GM18951 (cell line): Measurements from ENCODE around the gene SLX1A.
"Not testable (repeated sequence)": the region's sequence is repeated elsewhere in the genome, so short reads cannot be mapped to it uniquely, and the experiment has no call there.

Source experiments
- POLR2A ChIP-seq: IDR thresholded peaks from 4 replicates; pipeline ENCODE4 v1.6.1; 2011; ENCODE audit warnings: mild to moderate bottlenecking; ENCODE audit not compliant: insufficient read length, insufficient read depth; ENCODE audit errors: extremely low read depth
- in situ Hi-C: fragments of 300-500 bp; cut with MboI; formaldehyde crosslinking; loops from one replicate; pipeline ENCODE4 v1.12.0; 2022; ENCODE audit warnings: low sequenced_read_pairs, mixed read lengths, inconsistent platforms; ENCODE audit not compliant: unreplicated experiment

Gene SLX1A

GRCh38 chr16:30193615-30194014 lies at the start of gene SLX1A, which contains the start of gene BOLA2B:
TSS of gene SLX1A (plus strand) at chr16:30193875. CDS start at chr16:30194085, 210 bp downstream.
TSS of gene BOLA2B (minus strand) at chr16:30193666. CDS start at chr16:30193595, 71 bp downstream.
- in situ Hi-C loops = not testable (repeated sequence)

- in situ Hi-C loops = no loop called here
- TF ChIP-seq POLR2A = no peak
Observed at GRCh38 chr16:30144017-30144416, 49.7 kb upstream of the SLX1A start.

- in situ Hi-C loops = no loop called here
- no peak for TF ChIP-seq POLR2A
Observed at GRCh38 chr16:30144917-30145316, 48.8 kb upstream of the SLX1A start.

GRCh38 chr16:30145657-30146056 lies 48.0 kb upstream of the SLX1A start:
- TF ChIP-seq POLR2A = no peak

GRCh38 chr16:30147843-30148510 lies 45.7 kb upstream of the SLX1A start:
- in situ Hi-C loops = no loop called here
- no peak for TF ChIP-seq POLR2A

More at GRCh38 chr16:30145657-30146056, 48.0 kb upstream of the SLX1A start:
- in situ Hi-C loops = no loop called here

GRCh38 chr16:30149250-30149930 lies 44.3 kb upstream of the SLX1A start:
- in situ Hi-C loops = no loop called here
- TF ChIP-seq POLR2A = no peak

- in situ Hi-C loops = no loop called here
- no peak for TF ChIP-seq POLR2A
Observed at GRCh38 chr16:30151091-30151490, 42.6 kb upstream of the SLX1A start.

- TF ChIP-seq POLR2A = no peak
- in situ Hi-C loops = no loop called here
Observed at GRCh38 chr16:30152517-30152916, 41.2 kb upstream of the SLX1A start.

- TF ChIP-seq POLR2A = no peak
- in situ Hi-C loops = no loop called here
Observed at GRCh38 chr16:30155188-30155587, 38.5 kb upstream of the SLX1A start.

GRCh38 chr16:30157214-30157613 lies 36.5 kb upstream of the SLX1A start:
- in situ Hi-C loops = no loop called here
- TF ChIP-seq POLR2A = no peak

GRCh38 chr16:30163538-30163937 lies 30.1 kb upstream of the SLX1A start:
- TF ChIP-seq POLR2A = no peak
- in situ Hi-C loops = no loop called here

- in situ Hi-C loops = no loop called here
- TF ChIP-seq POLR2A = no peak
Observed at GRCh38 chr16:30166202-30166902, 27.3 kb upstream of the SLX1A start.

GRCh38 chr16:30168746-30169145 lies 24.9 kb upstream of the SLX1A start:
- in situ Hi-C loops = not testable (repeated sequence)

GRCh38 chr16:30169416-30169815 lies 24.3 kb upstream of the SLX1A start:
- in situ Hi-C loops = not testable (repeated sequence)

- in situ Hi-C loops = not testable (repeated sequence)
Observed at GRCh38 chr16:30170145-30170544, 23.5 kb upstream of the SLX1A start.
